ENCODE data around the gene RNF207.

- TF ChIP-seq, protein P1, sequence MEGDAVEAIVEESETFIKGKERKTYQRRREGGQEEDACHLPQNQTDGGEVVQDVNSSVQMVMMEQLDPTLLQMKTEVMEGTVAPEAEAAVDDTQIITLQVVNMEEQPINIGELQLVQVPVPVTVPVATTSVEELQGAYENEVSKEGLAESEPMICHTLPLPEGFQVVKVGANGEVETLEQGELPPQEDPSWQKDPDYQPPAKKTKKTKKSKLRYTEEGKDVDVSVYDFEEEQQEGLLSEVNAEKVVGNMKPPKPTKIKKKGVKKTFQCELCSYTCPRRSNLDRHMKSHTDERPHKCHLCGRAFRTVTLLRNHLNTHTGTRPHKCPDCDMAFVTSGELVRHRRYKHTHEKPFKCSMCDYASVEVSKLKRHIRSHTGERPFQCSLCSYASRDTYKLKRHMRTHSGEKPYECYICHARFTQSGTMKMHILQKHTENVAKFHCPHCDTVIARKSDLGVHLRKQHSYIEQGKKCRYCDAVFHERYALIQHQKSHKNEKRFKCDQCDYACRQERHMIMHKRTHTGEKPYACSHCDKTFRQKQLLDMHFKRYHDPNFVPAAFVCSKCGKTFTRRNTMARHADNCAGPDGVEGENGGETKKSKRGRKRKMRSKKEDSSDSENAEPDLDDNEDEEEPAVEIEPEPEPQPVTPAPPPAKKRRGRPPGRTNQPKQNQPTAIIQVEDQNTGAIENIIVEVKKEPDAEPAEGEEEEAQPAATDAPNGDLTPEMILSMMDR (IDR thresholded peaks at IDR 0.05; ENCODE audit: low read depth, low read length): no peak
- no peak for TF ChIP-seq EZH2phosphoT487 (IDR thresholded peaks at IDR 0.05; ENCODE audit: low read depth)
Measured at GRCh38 chr1:6185151-6185550, 20.8 kb upstream of the RNF207 start.

Measured in OCI-LY3 (cell line).